Measurements from ENCODE around the gene PDX1. TPM values are rescaled to one million over a fixed set of nuclear protein-coding genes. Genes with fewer than 3 reads are reported as not detected.

PDX1 gene
- total RNA-seq, 4 donors from 2014 or later: not detected

Small RNAs within 50 kb of the gene (small RNA-seq; reads per million reads assigned to genes)
- 0 reads per million in 4 donors for gene ATP5F1EP2

Other genes starting within 250 kb of the PDX1 start
- not detected for gene GSX1, start 127.5 kb upstream of the PDX1 start, total RNA-seq
- gene CDX2, start 49.3 kb downstream of the PDX1 start, total RNA-seq: not detected
- gene URAD, start 68.7 kb downstream of the PDX1 start, total RNA-seq: not detected
- gene FLT3, start 180.6 kb downstream of the PDX1 start, total RNA-seq: 1 to 10 TPM in 2 of 4 donors, under 1 TPM in 2; 0.09 to 1.5 (median 0.96) TPM
- 10 to 100 TPM; 18.4 to 42.9 (median 20.2) TPM for gene PAN3, start 218.5 kb downstream of the PDX1 start, total RNA-seq